Medulla oblongata (tissue), 1 donor: ENCODE measurements around the gene KMT2C.

Source experiments
- DNase-seq: peaks from one replicate; pipeline ENCODE4 v3.0.0-alpha.2; 2015; ENCODE audit errors: extremely low spot score

The KMT2C gene

GRCh38 chr7:152140067-152140466 lies 295.7 kb downstream of the KMT2C start:
- no peak for DNase-seq

DNA sequence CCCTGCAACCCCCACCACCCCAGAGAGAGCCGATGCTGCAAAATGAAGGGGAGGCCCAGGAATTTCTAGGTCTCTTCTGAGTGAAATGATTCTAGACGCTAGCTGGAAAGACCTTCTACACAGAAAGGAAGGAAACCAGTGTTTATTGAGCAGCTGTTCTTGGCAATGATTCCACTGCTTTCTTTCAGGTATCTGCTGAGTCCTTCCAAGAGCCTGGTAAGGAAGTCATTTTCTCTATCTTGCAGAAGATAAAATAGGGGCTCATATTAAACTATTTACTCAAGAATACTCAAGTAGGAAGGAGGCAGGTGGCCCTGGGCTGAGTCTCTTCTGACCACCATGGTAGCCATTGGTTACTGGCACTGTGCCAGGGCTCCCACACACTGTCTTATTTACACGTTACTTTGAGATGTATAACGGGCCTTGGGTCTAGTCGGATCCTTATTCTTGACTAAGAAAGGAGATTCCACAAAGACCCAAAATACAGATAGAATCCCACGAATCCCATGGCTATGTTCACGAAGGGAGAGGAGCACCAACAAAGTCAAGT lies 298.3 kb downstream of the KMT2C start:
- DNase-seq = no peak

- DNase-seq = peak; percentile 51
Measured at GRCh38 chr7:152136686-152137085, 299.1 kb downstream of the KMT2C start.

GRCh38 chr7:152133804-152134203 lies 302.0 kb downstream of the KMT2C start:
- no peak for DNase-seq

DNA sequence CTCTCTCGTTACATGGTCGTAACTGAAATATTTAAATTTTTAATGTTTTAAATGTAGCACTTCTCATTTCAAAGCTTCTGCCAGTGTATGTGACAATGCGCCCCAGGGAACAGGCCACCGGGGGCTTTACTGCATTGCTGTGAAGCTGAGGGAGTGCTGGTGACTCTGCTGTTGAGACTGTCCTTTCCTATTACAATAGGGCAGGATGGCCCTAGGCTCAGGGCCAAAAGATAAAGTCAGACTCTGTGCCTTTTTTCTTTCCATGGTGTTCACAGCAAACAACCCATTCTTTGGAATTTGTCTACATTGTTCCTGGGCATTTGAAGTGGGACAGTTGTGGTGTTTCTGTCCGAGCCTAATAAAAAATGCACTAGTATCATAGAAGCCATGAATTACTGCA lies 303.0 kb downstream of the KMT2C start:
- DNase-seq = no peak

GRCh38 chr7:152131981-152132494 lies 303.8 kb downstream of the KMT2C start:
- DNase-seq = no peak

DNA sequence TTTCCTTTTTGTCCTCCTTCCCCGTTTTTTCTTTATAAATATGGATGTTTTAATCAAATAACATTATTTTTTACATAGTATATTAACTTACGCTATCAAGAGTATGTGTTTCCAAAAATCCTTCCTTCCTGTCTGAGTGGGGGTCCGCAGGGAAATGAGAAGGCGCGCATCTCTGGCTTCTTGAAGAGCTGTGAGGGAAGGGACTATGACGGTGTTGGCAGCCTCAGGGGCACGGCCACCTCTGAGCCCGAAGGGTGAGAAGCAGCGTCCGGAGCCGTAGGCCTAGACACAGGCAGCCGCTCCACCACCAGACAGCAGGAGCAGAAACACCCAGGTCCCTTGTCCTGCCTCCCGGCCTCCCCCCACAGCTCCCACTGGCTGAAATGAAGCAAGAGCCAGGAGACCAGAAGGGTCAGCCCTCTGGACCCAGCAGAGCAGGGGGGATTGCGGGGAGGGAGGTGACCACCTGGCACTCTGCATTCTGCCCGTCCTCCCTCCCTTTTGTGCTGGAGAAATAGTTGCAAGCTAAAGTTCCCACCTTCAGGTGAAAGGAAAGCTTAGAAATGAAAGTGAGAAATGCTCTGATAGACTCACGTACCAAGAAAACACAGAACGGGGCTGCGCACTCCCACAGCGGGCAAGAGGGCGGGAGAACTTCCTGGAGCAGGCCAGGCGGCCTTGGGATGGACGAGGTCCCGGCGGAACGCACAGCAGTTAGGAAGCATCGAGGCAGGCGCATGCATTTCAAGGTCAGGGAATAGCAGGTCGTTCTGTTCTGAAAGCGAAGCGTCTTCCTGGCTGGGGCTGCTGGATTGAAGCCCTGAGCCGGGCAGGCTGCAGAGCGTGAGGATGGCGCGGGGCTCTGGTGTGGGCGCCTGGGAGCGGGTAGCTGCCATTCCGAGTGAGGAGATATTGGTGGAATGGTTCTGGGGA lies 304.9 kb downstream of the KMT2C start:
- DNase-seq = no peak

- no peak for DNase-seq
Measured at GRCh38 chr7:152129682-152130081, 306.1 kb downstream of the KMT2C start.

DNA sequence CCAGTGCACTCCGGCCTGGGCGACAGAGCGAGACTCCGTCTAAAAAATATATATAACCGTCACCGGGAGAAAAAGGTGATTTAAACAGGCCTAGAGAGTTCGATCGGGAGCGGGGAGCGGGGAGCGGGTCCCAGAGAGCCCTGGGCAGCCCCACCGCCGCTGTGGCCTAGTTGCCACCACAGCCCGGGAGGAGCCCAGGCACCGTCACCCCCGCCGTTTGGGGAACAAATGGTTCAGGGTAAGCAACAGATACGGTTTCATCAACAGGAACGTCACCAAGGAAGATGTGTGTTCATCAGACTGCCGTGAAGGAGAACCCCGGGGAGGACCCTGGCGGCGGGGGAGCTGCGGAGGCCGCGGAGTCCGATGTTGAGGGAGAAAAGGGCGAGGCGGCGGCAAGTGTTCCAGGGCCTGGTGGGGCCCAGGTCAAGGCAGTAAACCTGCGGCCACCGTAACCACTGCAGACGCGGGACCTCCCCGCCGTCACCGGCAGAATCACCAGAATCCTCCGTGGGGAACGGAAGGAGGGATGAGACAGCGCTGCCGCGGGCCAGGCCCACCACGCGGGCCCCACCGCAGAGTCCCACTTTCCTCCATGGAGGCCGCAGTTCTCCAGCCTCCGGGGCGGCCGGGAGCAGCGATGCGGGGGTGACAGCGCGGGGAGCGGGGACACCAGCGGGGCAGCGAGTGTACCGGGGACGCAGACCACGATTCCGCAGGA lies 306.9 kb downstream of the KMT2C start:
- DNase-seq = no peak

DNA sequence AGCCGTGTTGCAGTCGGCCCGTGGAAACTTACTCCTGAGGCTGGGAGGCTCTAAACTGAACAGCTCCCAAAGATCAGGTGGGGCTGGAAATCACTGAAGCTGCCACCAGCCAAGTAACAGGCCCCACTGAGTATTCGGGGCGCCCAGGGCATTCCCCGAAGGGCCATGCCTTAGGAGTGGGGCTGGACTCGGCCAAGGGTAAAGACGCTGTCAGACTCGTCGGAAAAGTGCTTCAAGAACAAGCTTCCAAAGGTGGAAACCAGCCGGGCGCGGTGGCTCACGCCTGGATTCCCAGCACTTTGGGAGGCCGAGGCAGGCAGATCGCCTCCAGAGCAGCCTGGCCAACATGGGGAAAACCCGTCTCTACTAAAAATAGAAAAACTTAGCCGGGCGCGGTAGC lies 307.6 kb downstream of the KMT2C start:
- DNase-seq = no peak

GRCh38 chr7:152127229-152127628 lies 308.6 kb downstream of the KMT2C start:
- no peak for DNase-seq

- no peak for DNase-seq
Measured at GRCh38 chr7:152126741-152127140, 309.1 kb downstream of the KMT2C start.

DNA sequence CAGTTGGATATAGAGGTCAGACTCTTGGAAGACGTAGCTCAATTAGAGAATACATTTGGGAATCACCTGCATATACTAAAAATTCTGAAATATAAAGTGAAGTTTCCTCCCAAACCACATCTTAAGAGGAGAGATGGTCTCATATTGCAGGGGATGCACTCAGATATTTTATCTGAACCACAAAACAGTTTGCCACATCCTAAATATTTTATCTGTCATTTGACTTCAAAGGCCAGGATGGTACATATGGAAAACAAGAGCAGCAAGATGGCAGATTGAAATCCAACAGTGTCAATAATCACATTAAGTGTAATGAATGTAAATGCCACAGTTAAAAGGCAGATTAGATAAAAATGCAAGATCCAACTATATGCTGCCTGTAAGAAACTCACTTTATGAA lies 313.3 kb downstream of the KMT2C start:
- no peak for DNase-seq

DNA sequence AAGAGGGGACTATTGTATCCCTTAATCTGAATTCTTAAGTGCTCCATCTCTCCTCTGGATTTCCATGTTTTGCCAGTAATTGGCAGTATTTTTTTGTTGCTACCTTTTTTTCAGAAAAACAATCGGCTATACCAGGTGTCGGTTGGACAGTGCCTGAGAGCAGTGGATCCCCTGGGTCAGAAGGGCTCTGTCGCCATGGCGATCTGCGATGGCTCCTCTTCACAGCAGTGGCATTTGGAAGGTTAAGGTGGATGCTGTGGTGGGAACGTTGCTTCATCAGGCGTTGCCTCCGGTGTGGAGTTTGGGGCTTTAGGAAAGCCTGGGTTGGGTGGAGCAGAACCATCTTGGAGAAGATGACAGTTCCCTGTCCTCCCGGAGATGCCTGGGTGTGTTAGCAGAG lies 314.4 kb downstream of the KMT2C start:
- no peak for DNase-seq

DNA sequence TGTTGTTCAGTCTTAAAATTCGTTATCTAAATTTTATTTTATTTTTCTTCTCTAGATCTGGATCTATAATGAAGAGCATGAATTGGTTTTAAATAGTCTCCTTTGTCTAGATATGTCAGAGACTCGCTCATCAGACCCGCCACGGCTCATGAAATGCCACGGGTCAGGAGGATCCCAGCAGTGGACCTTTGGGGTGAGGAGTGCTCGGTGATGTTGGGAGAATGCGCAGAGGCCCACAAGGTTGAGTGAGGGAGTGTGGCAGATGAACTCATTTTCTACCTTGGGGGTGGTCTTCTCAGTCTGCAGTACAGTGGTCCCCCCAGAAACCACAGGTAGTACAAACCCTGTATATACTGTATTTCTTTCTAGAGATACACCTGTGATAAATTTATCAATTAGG lies 315.0 kb downstream of the KMT2C start:
- no peak for DNase-seq

DNA sequence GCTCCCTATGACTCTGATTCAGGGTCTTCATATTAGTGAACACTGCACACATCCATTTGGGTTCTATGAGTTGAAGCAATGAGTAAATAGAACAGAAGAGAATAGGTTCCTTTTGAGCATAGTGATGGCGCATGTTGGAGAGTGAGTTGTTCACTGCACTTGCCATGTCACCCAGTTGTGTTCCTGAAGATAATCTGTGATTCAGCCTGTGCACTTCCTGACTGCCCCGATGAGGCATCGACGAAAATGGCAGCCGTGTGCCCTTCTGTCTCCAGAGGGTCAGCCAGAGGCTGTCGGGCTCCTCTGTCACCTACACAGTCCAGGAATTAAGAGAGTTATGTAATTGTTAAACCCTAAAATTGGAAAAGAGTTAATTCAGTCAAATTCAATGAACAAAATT lies 315.6 kb downstream of the KMT2C start:
- DNase-seq = no peak

- DNase-seq = no peak
Measured at GRCh38 chr7:152117356-152117755, 318.4 kb downstream of the KMT2C start.

- no peak for DNase-seq
Measured at GRCh38 chr7:152115021-152115718, 320.6 kb downstream of the KMT2C start.

GRCh38 chr7:152112829-152113228 lies 323.0 kb downstream of the KMT2C start:
- no peak for DNase-seq

GRCh38 chr7:152108359-152108758 lies 327.4 kb downstream of the KMT2C start:
- no peak for DNase-seq

DNA sequence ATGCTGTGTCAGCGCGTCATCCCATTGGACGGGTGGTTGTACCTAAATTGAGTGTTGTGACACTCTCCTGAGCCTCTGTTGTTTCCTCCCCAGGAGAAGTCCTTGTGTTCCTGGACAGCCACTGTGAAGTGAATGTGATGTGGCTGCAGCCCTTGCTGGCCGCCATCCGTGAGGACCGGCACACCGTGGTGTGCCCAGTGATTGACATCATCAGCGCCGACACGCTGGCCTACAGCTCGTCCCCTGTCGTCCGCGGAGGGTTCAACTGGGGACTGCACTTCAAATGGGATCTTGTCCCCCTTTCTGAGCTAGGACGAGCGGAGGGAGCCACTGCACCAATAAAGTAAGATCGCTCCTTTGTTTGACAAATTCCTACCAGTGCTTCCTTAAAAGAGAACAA lies 327.9 kb downstream of the KMT2C start:
- DNase-seq = no peak

GRCh38 chr7:152106990-152107389 lies 328.8 kb downstream of the KMT2C start:
- no peak for DNase-seq
